ENCODE measurements around the gene RTN4RL1.

RTN4RL1 gene

GRCh38 chr17:1948517-1948825, 76.7 kb downstream of the RTN4RL1 start:
- DNase-seq (ENCODE audit: low spot score): no peak

GRCh38 chr17:1947743-1948516, 77.2 kb downstream of the RTN4RL1 start:
- no peak for DNase-seq (ENCODE audit: low spot score)

GRCh38 chr17:1947229-1947742, 77.8 kb downstream of the RTN4RL1 start:
- peak; percentile 82 for DNase-seq (ENCODE audit: low spot score)

DNA sequence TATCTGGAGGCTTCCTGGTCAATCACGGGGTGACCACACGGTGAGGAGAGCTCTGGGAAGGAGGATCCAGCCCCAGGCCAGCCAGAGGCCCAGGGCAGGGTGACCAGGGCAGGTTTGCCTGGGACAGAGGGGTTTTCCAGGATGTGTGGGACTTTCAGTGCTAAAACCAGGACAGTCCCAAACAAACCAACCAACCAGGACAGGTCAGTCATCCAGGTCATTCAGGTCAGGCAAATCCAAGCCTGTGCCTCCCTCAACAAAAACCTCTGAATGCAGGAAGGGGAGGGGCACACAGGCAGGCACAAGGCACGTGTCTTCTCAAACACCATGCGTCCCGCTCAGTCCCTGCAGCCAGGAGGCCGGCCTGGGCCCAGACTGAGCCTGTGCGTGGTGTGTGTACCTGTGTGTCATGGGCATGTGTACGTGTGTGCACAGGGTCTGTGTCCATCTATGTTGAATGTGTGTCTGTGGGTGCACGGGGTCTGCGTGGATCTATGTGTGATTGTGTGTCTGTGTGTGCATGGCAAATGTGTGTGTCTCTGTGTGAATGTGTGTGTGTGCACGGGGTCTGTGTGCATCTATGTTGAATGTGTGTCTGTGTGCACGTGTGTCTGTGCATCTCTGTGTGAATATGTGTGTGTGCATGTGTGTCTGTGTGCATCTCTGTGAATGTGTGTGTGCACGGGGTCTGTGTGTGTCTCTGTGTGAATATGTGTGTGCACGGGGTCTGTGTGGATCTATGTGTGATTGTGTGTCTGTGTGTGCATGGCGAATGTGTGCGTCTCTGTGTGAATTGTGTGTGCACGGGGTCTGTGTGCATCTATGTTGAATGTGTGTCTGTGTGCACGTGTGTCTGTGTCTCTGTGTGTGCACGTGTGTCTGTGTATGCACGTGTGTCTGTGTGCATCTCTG, 78.9 kb downstream of the RTN4RL1 start:
- peak; percentile 67 for DNase-seq (ENCODE audit: low spot score)

DNA sequence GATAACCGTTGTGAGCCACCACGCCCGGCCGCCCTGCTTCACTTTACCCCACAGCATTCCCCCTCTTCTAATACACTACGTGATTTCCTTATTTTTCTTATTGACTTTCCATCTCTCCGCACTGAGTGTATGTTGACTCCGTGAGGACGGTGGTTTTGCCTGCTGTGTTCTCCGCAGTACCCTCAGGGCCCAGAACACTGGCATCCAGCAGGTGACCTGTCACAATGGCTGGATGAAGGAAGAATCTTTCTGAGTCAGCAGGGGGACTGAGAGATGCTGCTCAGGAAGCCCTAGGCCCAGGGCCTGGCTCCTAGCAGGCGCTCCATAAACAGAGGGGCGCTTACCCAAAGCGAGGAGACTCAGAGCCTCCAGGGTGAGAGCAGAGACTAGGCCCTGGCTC, 79.5 kb downstream of the RTN4RL1 start:
- no peak for DNase-seq (ENCODE audit: low spot score)

- DNase-seq (ENCODE audit: low spot score): no peak
These were observed 81.7 kb downstream of the RTN4RL1 start for GRCh38 chr17:1943436-1943831.

DNA sequence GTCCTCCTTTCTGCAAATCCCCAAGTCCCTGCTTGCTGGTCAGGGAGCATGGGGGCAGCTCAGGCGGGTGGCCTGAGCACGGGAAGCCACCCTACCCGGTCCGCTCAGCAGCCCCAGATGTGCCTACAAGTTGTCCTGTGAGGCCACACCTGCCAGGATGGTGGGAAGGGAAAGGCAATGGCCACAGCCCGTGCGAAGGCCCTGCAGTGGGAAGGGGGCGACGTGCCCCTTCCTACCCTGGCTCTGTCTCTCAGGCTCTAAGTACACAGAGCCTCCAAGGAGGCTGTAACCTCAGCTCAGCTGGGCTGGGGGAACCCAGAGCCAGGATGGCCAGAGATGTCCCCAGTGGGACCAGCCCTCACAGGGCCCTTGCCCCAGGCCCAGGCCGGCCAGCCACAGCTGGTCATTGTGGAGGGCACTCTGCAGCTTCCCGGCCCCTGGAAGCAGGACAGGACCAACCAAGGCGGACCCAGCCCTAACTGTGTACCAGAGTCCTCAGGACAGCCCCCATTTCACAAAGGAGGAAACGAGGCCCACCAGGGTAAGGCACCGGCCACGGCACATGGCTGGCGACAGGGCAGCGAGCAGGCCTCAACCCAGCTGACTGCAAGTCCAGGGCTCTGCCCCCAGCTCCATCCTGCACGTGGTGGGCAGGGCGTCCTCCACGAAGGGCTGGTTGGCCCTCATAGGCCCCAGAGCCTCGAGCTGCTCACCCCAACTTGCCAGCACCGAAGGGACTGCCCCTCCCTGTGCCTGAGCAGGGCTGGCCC, 82.3 kb downstream of the RTN4RL1 start:
- DNase-seq (ENCODE audit: low spot score): no peak

GRCh38 chr17:1942066-1942365, 83.1 kb downstream of the RTN4RL1 start:
- no peak for DNase-seq (ENCODE audit: low spot score)

DNA sequence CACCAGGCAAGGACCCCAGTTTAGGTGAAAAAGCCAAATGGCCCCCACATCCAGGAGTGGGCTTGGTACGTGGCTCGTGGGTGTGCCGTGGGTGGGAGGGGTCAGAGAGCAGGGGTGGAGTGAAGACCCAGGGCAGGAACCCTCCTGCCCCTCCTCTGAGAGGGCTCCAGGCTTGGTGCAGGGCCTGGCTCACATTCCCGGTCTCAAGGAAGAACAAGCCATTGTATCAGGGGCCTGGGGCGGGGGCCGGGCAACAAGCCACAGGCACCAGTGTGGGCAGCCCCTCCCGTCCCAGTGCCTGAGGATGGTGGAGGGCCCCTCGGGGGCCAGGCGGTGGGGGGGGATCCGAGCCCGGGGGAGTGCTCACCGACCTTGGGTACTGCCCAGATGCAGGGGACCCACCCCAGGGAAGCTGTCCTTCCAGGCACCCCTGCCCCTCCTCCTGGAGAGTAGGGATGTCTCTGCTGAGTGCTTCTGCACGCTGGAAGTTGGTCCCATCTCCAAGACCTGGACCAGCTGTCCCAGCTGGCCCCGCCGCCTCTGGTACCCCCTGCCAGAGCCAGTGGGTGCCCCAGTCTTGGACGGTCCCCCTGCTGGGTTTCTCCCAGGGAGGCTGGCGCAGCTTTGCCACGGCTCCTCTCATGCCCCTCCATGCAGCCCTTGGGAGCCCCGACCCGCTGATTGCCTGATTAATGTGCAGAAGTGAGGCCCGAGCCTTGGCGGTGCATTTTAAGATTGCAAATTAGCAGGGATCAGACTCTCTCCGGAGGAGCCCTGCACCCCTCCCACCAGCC, 83.7 kb downstream of the RTN4RL1 start:
- DNase-seq (ENCODE audit: low spot score): peak; percentile 68

DNA sequence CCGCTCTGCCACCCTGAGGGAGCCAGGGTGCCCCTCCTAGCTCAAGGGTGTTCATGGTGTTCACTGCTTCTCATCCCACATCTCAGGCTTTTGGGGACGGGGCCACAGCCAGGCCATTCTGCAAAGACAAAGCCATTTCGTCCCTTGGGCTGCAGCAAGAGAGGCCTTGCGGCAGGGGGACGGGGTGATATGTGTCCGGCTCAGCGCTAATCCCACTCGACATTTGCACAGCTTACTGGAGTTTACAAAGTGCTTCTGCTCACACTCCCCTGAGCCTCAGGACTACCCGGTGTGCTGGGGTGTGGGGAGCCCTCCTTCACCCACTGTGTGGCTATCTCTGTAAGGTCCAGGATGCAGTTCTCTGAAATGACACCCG, 84.3 kb downstream of the RTN4RL1 start:
- DNase-seq (ENCODE audit: low spot score): no peak

GRCh38 chr17:1939981-1940809, 84.9 kb downstream of the RTN4RL1 start:
- no peak for DNase-seq (ENCODE audit: low spot score)

GRCh38 chr17:1937461-1937860, 87.7 kb downstream of the RTN4RL1 start:
- DNase-seq (ENCODE audit: low spot score): no peak

- no peak for DNase-seq (ENCODE audit: low spot score)
These were observed 88.4 kb downstream of the RTN4RL1 start for GRCh38 chr17:1936766-1937165.

DNA sequence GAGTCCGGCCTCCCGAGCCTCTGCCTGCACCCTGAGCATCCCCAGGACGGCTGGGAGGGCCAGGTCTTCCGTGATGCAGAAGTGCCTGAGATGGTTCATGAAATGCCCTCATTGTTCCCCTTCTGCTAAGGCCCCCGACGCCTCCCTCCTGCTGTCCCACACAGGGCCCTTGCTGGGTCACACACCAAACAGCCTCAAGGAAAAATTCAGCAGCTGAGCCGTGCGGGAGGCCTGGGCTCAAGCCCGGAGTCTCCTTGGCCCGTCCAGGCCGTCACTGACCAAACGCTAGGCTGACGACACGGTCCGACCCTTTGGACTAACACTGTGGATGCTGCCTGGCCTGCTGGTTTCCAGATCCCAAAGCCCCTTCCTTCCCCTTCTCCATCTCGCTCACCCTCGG, 90.2 kb downstream of the RTN4RL1 start:
- peak; percentile 54 for DNase-seq (ENCODE audit: low spot score)

- peak; percentile 54 for DNase-seq (ENCODE audit: low spot score)
These were observed 91.0 kb downstream of the RTN4RL1 start for GRCh38 chr17:1933875-1934715.

GRCh38 chr17:1931844-1932579, 93.1 kb downstream of the RTN4RL1 start:
- DNase-seq (ENCODE audit: low spot score): peak; percentile 90

- no peak for DNase-seq (ENCODE audit: low spot score)
These were observed 94.8 kb downstream of the RTN4RL1 start for GRCh38 chr17:1930337-1930645.

DNA sequence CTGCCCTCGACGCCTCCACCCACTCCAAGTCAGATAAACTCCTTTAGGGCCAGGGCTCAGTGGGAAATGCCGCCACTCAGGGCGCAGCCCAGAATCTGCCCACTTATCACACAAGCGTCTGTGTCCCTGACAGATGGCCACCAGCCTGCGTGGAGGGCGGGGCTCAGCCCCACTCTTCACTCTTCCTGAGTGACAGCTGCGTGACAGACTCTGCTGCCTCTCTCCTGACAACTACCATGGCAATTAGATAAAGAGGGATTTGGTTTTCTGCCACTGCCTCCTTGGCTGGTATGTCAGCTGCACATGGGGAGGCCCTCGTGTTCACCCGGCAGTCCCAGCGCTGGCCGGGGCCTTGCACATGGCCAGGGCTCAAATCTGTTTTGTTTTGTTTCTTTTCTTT, 96.2 kb downstream of the RTN4RL1 start:
- peak; percentile 57 for DNase-seq (ENCODE audit: low spot score)

- no peak for DNase-seq (ENCODE audit: low spot score)
These were observed 104.2 kb downstream of the RTN4RL1 start for GRCh38 chr17:1920948-1921351.

Data from ecto neural progenitor cell (in vitro differentiated cells).